ENCODE results near the gene PPM1E.

PPM1E gene

GRCh38 chr17:59026176-59026939, 270.7 kb downstream of the PPM1E start:
- Histone ChIP-seq H3K36me3 (peaks cover 18% of the 10 kb centered on the region), H3K4me1 (no peaks in the 10 kb centered on the region), H3K4me3 (ENCODE audit: low read depth, low read length) (no peak overlapping the region), H3K9me3 (no peaks in the 10 kb centered on the region), H3K27me3 (no peaks in the 10 kb centered on the region)
- DNase-seq, result no peak
- no peak for TF ChIP-seq CTCF (IDR thresholded peaks at IDR 0.05; ENCODE audit: low read depth, low read length)

GRCh38 chr17:59027750-59028149, 272.1 kb downstream of the PPM1E start:
- no peak for TF ChIP-seq CTCF (IDR thresholded peaks at IDR 0.05; ENCODE audit: low read depth, low read length)
- Histone ChIP-seq H3K4me1 (no peaks in the 10 kb centered on the region), H3K27me3 (no peaks in the 10 kb centered on the region), H3K4me3 (ENCODE audit: low read depth, low read length) (no peak overlapping the region), H3K9me3 (no peaks in the 10 kb centered on the region), H3K36me3 (peaks cover 18% of the 10 kb centered on the region)
- no peak for DNase-seq

GRCh38 chr17:59028328-59028727, 272.7 kb downstream of the PPM1E start:
- DNase-seq, result no peak
- H3K9me3 ChIP-seq, result no peaks in the 10 kb centered on the region
- no peak for TF ChIP-seq CTCF (IDR thresholded peaks at IDR 0.05; ENCODE audit: low read depth, low read length)
- H3K4me3 ChIP-seq (ENCODE audit: low read depth, low read length), result no peak overlapping the region
- no peaks in the 10 kb centered on the region for H3K4me1 ChIP-seq
- H3K27me3 ChIP-seq, result no peaks in the 10 kb centered on the region
- H3K36me3 ChIP-seq, result peaks cover 18% of the 10 kb centered on the region

GRCh38 chr17:59030811-59031210, 275.2 kb downstream of the PPM1E start:
- H3K4me1 ChIP-seq, result no peaks in the 10 kb centered on the region
- H3K27me3 ChIP-seq, result no peaks in the 10 kb centered on the region
- H3K4me3 ChIP-seq (ENCODE audit: low read depth, low read length), result no peak overlapping the region
- no peak for DNase-seq
- H3K36me3 ChIP-seq, result peaks cover 17% of the 10 kb centered on the region
- no peaks in the 10 kb centered on the region for H3K9me3 ChIP-seq
- TF ChIP-seq CTCF (IDR thresholded peaks at IDR 0.05; ENCODE audit: low read depth, low read length), result no peak

Data from BE2C (cell line).